GM12878 (cell line): ENCODE results near the gene TFR2. TPM values are rescaled to one million over a fixed set of nuclear protein-coding genes. Genes with fewer than 3 reads are reported as not detected.

Experiments used
- ATAC-seq: fragments of 200-7000 bp; cut with Tn5 transposase; 3 replicates; pipeline ENCODE4 v1.9.1; 2020; ENCODE audit warnings: mild to moderate bottlenecking, moderate library complexity
- BruUV-seq: library from RNA; stranded (reverse); fragments of 400-500 nt; replicated peaks from 2 replicates; lab custom pipeline; 2021; lab: Mats Ljungman, UMichigan
- CTCF ChIA-PET: fragments of 300-600 bp; sonication (Branson Sonifier 250); formaldehyde crosslinking; extraction: SDS; loops from one replicate; lab custom pipeline; 2021; ENCODE audit warnings: inconsistent platforms; lab: Yijun Ruan, JAX
- POLR2A ChIA-PET: fragments of 350-600 bp; formaldehyde crosslinking; extraction: SDS; loops from one replicate; lab custom pipeline; 2021; ENCODE audit warnings: inconsistent platforms; lab: Charles Lee
- RAD21 ChIA-PET: fragments of 300-600 bp; sonication (Branson Sonifier 250); formaldehyde crosslinking; loops from one replicate; lab custom pipeline; 2023; ENCODE audit warnings: antibody characterized with exemption; ENCODE audit not compliant: unreplicated experiment; lab: Charles Lee
- SMC1A ChIA-PET: fragments of 300-600 bp; sonication (Branson Sonifier 250); formaldehyde crosslinking; loops from one replicate; lab custom pipeline; 2023; ENCODE audit not compliant: unreplicated experiment, uncharacterized antibody; lab: Charles Lee
- DNase-seq: peaks from one replicate; pipeline ENCODE4 v3.0.0-alpha.2; 2011; ENCODE audit warnings: low read depth, low spot score
- FAIRE-seq: peaks from 3 replicates; lab custom pipeline; 2011; peaks lifted over from hg19 to GRCh38; lab: Jason Lieb, UNC
- H2AFZ ChIP-seq: 2 replicates; pipeline ENCODE4 v1.6.0; 2011; ENCODE audit warnings: low read depth, low read length, control low read depth; ENCODE audit not compliant: control insufficient read depth
- H3K27ac ChIP-seq: 2 replicates; pipeline ENCODE4 v1.5.1; 2011; ENCODE audit warnings: control low read depth; ENCODE audit not compliant: control insufficient read depth, insufficient read depth
- H3K27me3 ChIP-seq, 2 experiments: replicated peaks in 1 of 2; 2 replicates each; pipeline versions ENCODE4 v1.6.0 to v1.6.1; 2011; ENCODE audit warnings: low read length in 1 of 2; ENCODE audit not compliant: control insufficient read depth in 2 of 2, insufficient read depth in 2 of 2
- H3K36me3 ChIP-seq, 2 experiments: 2 replicates each; pipeline ENCODE4 v1.5.1; 2011; ENCODE audit warnings: low read length in 1 of 2; ENCODE audit not compliant: control insufficient read depth in 2 of 2, insufficient read depth in 2 of 2
- H3K4me1 ChIP-seq: 2 replicates; pipeline ENCODE4 v1.6.1; 2011; ENCODE audit warnings: mild to moderate bottlenecking, low read length, moderate library complexity, mixed read lengths; ENCODE audit not compliant: control insufficient read depth, insufficient read depth
- H3K4me2 ChIP-seq: 2 replicates; pipeline ENCODE4 v1.6.0; 2011; ENCODE audit warnings: control low read depth; ENCODE audit not compliant: control insufficient read depth, insufficient read depth
- H3K4me3 ChIP-seq: fragments of 200-600 bp; sonication (generic); 2 replicates; pipeline ENCODE4 v1.5.1; 2016
- H3K79me2 ChIP-seq: 2 replicates; pipeline ENCODE4 v1.6.0; 2011; ENCODE audit warnings: low read length; ENCODE audit not compliant: control insufficient read depth, insufficient read depth
- H3K9ac ChIP-seq: 2 replicates; pipeline ENCODE4 v1.8.0; 2011; ENCODE audit warnings: low read length, control low read depth, mixed read lengths; ENCODE audit not compliant: control insufficient read depth, insufficient read depth
- H3K9me3 ChIP-seq: replicated peaks from 3 replicates; pipeline ENCODE4 v1.5.1; 2011; ENCODE audit warnings: mild to moderate bottlenecking, low read length; ENCODE audit not compliant: control insufficient read depth, insufficient read depth
- H4K20me1 ChIP-seq: 2 replicates; pipeline ENCODE4 v1.6.0; 2011; ENCODE audit not compliant: control insufficient read depth, insufficient read depth
- SIN3A ChIP-seq: IDR thresholded peaks from 2 replicates; pipeline ENCODE4 v1.6.1; 2012; ENCODE audit warnings: low read depth, low read length, improper control_type of control experiment
- WGBS: methylation state at CpG from one replicate; pipeline ENCODE4 v1.1.6; 2016; ENCODE audit warnings: low lambda C conversion rate; ENCODE audit not compliant: insufficient replicate concordance, insufficient coverage; ENCODE audit errors: missing lambda C conversion rate; 5-methylcytosine and 5-hydroxymethylcytosine counted together
- in situ Hi-C: fragments of 300-500 bp; cut with MboI; formaldehyde crosslinking; loops from 9 replicates; pipeline ENCODE4 v1.14.3; 2018; ENCODE audit warnings: mixed read lengths
- intact Hi-C: fragments of 100-400 bp; cut with micrococcal nuclease; formaldehyde crosslinking; loops from one replicate; pipeline ENCODE4 v1.14.2; 2022; ENCODE audit not compliant: unreplicated experiment
- polyA plus RNA-seq, 11 experiments: library from polyadenylated mRNA; depleted of rRNA in 4 of 11; unstranded in 6 of 11; stranded (reverse) in 5 of 11; fragments of >200 nt; fragmentation: Nextera tagmentation in 4 of 11; fragmentation: Illumina TruSeq in 1 of 11; extraction: Ambion mirVana in 4 of 11; extraction: Trizol in 1 of 11; gene quantifications; 1 replicate in 1 of 11; 2 replicates in 10 of 11; pipeline versions ENCODE4 v1.2.1 to v1.2.3, GENCODE V29; 2011 to 2016; ENCODE audit warnings: inconsistent platforms in 2 of 11, missing spikeins in 2 of 11, low read depth in 1 of 11
- total RNA-seq, 4 experiments: library from RNA; depleted of rRNA in 3 of 4; stranded (reverse); fragments of >200 nt in 3 of 4; fragmentation: Illumina TruSeq in 1 of 4; extraction: Trizol in 1 of 4; gene quantifications; 2 replicates each; pipeline versions ENCODE4 v1.2.1 to v1.2.3, GENCODE V29; 2013 to 2021
- TF ChIP-seq, protein P1 (sequence below): fragments of 450-650 bp; IDR thresholded peaks from 2 replicates; pipeline ENCODE4 v1.6.1; 2016; ENCODE audit warnings: mild to moderate bottlenecking, moderate library complexity, borderline replicate concordance

TFR2 gene
- total and polyA plus RNA-seq, 10 of the 15 experiments (the other 5 are each of a cell fraction or from before 2014, with no cell fraction given): 0.30 to 7.2 (median 1.8) TPM

DNA sequence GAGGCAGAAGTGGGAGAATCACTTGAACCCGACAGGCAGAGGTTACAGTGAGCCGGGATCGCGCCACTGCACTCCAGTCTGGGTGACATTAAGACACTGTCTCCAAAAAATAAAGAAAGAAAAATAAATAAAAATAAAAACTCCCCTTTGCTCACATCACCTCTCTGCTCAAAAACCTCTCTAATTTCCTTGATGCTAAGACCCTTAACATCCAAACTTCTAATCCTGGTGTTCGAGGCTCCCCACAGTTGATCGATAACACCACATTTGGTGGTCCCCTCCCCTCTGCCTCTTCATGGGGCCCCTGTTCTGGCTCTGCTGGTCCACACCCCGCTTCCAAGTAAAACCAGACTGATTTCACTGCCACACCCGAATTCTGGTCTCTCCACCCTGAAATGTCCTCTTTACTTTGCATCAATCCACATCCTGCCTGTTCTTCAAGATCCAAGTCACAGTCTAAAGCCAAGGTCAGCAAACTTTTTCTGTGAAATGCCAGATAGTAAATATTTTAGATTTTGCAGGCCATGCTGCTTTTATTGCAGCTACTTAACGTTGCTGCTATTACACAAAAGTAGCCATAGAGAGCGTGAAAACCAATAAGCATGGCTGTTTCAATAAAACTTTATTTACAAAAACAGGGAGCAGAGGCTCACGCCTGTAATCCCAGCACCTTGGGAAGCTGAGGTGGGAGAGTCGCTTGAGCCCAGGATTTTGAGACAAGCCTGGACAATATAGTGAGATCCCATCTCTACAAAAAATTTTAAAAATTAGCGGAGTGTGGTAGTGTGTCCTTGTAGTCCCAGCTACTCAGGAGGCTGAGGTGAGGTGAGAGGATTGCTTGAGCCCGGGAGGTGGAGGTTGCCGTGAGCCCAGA, 17.2 kb downstream of the TFR2 start:
- ATAC-seq: no peak
- RAD21 ChIA-PET: no interaction called here
- no peaks in the 10 kb centered on the region for H4K20me1 ChIP-seq
- POLR2A ChIA-PET: interaction anchor here (0.7 kb wide), 1 partner anchor 9 kb away, joined by 4 read pairs; no protein-coding TSS in a partner anchor
- no peak for FAIRE-seq
- H3K27me3 ChIP-seq: no peaks in the 10 kb centered on the region; a peak in 1 of 4 replicates
- 79% methylated on average over 15 of the region's 15 CpGs for WGBS
- no peaks in the 10 kb centered on the region for H3K9me3 ChIP-seq
- DNase-seq: no peak
- H3K79me2 ChIP-seq: no peaks in the 10 kb centered on the region
- CTCF ChIA-PET: interaction anchor here (1.2 kb wide), 1 partner anchor 10 kb away, joined by 3 read pairs; no protein-coding TSS in a partner anchor
- no peak overlapping the region for H3K9ac ChIP-seq
- intact Hi-C loops (no loop called here), in situ Hi-C loops (no loop called here)
- no peak overlapping the region for H3K27ac ChIP-seq
- TF ChIP-seq, protein P1, sequence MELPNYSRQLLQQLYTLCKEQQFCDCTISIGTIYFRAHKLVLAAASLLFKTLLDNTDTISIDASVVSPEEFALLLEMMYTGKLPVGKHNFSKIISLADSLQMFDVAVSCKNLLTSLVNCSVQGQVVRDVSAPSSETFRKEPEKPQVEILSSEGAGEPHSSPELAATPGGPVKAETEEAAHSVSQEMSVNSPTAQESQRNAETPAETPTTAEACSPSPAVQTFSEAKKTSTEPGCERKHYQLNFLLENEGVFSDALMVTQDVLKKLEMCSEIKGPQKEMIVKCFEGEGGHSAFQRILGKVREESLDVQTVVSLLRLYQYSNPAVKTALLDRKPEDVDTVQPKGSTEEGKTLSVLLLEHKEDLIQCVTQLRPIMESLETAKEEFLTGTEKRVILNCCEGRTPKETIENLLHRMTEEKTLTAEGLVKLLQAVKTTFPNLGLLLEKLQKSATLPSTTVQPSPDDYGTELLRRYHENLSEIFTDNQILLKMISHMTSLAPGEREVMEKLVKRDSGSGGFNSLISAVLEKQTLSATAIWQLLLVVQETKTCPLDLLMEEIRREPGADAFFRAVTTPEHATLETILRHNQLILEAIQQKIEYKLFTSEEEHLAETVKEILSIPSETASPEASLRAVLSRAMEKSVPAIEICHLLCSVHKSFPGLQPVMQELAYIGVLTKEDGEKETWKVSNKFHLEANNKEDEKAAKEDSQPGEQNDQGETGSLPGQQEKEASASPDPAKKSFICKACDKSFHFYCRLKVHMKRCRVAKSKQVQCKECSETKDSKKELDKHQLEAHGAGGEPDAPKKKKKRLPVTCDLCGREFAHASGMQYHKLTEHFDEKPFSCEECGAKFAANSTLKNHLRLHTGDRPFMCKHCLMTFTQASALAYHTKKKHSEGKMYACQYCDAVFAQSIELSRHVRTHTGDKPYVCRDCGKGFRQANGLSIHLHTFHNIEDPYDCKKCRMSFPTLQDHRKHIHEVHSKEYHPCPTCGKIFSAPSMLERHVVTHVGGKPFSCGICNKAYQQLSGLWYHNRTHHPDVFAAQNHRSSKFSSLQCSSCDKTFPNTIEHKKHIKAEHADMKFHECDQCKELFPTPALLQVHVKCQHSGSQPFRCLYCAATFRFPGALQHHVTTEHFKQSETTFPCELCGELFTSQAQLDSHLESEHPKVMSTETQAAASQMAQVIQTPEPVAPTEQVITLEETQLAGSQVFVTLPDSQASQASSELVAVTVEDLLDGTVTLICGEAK: peak; percentile 82
- TF ChIP-seq SIN3A: no peak
- no peak overlapping the region for H3K4me3 ChIP-seq
- H2AFZ ChIP-seq: no peak overlapping the region
- no TSS peak for BruUV-seq
- no peak overlapping the region for H3K4me2 ChIP-seq
- SMC1A ChIA-PET: no interaction called here
- H3K36me3 ChIP-seq: no peaks in the 10 kb centered on the region
- H3K4me1 ChIP-seq: peaks cover 7% of the 10 kb centered on the region
